ENCODE data around the gene KBTBD7.

The KBTBD7 gene

DNA sequence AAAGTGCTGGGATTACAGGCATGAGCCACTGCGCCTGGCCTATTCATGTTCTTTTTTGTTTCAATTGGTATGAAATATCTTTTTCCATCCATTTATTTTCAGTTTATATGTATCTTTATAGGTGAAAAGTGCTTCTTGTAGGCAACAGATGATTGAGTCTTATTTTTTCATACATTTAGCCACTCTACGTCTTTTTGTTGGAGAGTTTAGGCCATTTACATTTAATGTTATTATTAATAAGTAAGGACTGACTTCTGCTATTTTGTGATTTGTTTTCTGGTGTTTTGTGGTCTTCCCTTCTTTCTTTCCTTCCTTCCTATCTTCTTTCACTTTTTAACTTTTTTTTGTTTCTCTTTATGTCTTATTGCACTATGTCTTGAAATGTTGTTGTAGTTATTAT is 16.7 kb upstream of the KBTBD7 start:
- TF ChIP-seq, protein P1, sequence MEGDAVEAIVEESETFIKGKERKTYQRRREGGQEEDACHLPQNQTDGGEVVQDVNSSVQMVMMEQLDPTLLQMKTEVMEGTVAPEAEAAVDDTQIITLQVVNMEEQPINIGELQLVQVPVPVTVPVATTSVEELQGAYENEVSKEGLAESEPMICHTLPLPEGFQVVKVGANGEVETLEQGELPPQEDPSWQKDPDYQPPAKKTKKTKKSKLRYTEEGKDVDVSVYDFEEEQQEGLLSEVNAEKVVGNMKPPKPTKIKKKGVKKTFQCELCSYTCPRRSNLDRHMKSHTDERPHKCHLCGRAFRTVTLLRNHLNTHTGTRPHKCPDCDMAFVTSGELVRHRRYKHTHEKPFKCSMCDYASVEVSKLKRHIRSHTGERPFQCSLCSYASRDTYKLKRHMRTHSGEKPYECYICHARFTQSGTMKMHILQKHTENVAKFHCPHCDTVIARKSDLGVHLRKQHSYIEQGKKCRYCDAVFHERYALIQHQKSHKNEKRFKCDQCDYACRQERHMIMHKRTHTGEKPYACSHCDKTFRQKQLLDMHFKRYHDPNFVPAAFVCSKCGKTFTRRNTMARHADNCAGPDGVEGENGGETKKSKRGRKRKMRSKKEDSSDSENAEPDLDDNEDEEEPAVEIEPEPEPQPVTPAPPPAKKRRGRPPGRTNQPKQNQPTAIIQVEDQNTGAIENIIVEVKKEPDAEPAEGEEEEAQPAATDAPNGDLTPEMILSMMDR (IDR thresholded peaks at IDR 0.05): no peak

DNA sequence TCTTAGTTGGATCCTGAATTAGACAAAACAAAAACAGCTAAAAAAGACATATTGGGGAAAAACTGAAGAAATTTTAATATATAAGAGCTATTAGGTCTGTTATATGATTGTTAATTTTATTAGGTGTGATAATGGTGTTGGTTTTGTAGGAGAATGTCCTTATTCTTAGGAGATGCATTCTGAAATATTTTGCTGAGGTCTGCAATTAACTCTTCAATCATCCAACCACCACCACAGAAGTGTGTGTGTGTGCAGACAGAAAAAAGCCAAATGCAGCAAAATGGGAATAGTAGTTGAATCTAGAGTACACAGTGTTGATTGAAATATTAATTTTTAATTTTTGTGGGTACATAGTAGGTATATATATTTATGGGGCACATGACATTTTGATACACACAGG is 12.1 kb upstream of the KBTBD7 start:
- TF ChIP-seq, protein P1 (IDR thresholded peaks at IDR 0.05): no peak

DNA sequence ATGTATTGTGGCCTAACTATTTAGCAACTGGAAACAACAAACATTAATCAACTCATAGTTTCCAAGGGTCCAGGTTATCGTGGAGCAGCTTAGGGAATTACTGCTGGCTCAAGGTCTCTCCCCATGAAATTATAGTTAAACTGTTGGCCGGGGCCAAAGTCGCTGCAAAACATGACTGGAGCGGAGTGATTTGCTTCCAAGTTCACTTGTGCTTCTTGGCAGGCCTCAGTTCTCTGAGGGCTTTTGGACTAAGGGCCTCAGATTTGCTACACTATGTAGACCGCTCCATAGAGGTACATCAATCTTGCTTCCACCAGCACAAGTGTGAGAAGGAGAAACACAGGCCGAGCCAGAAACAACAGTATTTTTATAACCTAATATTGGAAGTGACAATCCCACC is 9.4 kb upstream of the KBTBD7 start:
- TF ChIP-seq, protein P1 (IDR thresholded peaks at IDR 0.05): no peak

DNA sequence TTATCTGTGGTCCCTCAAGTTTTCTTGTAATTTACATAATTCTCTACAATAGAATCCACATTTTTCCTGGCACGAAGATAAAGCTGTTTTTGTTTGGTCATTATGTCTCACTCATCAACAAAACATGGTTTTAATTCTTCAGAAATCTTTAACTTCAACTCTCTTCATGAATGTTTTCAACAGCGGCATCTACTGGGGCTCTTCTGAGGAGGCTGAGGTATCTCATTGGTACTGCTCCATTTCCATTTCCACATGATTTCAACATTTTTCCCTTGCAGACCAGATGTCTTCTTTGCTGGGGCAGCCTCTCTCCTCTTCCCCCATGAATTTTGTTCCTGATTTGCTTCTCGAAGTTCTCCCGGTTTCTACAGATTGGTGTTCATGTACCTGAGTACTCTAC is 5.8 kb upstream of the KBTBD7 start:
- TF ChIP-seq, protein P1 (IDR thresholded peaks at IDR 0.05): no peak

DNA sequence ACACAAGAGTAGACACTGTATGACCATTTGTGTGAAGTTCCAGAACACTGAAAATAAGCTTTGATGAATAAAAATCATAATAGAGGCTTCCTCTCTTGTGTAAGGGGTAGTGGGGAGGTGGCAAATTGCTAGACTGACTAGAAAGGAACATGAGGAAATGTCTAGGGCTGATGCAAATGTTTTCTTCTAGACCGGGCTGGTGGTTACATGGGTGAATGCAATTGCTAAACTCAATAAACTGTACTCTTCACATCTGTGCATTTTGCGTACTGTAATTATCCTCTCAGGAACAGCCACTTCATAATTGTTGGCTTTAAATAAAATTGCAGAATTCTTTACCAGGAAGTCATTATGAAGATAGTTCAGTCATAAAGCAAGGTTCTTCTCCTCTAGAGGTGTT is 5.2 kb upstream of the KBTBD7 start:
- TF ChIP-seq, protein P1 (IDR thresholded peaks at IDR 0.05): no peak

DNA sequence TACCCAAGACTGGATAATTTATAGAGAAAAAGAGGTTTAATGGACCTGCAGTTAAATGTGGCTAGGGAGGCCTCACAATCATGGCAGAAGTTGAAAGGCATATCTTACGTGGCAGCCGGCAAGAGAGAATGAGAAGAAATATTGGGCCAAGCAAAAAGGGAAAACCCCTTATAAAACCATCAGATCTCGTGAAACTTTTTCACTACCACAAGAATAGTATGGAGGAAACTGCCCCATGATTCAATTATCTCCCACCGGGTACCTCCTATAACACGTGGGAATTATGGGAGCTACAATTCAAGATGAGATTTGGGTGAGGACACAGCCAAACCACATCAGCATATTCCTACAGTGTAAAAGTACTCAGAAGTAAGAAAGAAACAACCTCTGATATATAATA is 4.7 kb upstream of the KBTBD7 start:
- TF ChIP-seq, protein P1 (IDR thresholded peaks at IDR 0.05): no peak

DNA sequence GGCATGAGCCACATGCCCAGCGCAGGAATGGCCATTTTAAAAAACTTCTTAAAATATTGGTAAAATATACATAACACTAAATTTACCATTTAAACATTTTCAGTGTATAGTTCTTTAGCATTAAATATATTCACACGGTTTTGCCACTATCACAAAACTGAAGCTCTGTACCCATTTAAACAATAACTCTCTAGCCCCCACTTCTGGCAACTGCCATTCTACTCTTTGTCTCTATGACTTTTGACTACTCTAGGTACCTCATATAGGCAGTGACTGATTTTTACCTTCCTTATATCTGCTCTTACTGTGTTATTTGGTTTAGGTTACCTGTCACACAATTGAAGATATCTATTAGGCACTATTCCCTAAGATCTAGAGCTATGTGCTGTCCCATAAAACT is 2.3 kb upstream of the KBTBD7 start:
- TF ChIP-seq, protein P1 (IDR thresholded peaks at IDR 0.05): 0 out of 2 replicates have a peak, but pooled peaks have one; percentile 8

DNA sequence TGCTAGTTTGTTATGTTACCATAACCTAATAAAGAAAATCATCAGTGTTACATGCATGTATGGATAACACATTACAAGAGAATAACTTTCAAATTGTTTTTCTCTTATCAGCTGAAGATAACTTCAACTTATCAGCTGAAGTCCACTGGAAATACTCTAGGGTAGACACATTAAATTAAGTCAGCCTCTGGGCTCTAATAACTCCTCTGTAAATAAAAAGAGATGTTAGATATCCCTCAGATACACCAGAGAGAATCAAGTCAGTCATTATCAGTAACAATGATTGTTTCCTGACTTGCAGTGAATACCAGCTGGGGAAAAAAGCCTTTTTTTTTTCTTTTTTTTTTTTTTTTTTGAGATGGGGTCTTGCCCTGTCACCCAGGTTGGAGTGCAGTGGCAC is 1.6 kb upstream of the KBTBD7 start:
- TF ChIP-seq, protein P1 (IDR thresholded peaks at IDR 0.05): no peak
